NCI-H345 (cell line): Measurements from ENCODE around the gene PRKAG2.

Experiments used
- DNase-seq: peaks from one replicate; lab custom pipeline; 2025; lab: John Stamatoyannopoulos, UW

PRKAG2 gene

GRCh38 chr7:151678227-151678604, 198.7 kb downstream of the PRKAG2 start:
- no peak for DNase-seq

GRCh38 chr7:151677581-151678226, 199.2 kb downstream of the PRKAG2 start:
- no peak for DNase-seq

GRCh38 chr7:151676759-151677158, 200.2 kb downstream of the PRKAG2 start:
- no peak for DNase-seq

DNA sequence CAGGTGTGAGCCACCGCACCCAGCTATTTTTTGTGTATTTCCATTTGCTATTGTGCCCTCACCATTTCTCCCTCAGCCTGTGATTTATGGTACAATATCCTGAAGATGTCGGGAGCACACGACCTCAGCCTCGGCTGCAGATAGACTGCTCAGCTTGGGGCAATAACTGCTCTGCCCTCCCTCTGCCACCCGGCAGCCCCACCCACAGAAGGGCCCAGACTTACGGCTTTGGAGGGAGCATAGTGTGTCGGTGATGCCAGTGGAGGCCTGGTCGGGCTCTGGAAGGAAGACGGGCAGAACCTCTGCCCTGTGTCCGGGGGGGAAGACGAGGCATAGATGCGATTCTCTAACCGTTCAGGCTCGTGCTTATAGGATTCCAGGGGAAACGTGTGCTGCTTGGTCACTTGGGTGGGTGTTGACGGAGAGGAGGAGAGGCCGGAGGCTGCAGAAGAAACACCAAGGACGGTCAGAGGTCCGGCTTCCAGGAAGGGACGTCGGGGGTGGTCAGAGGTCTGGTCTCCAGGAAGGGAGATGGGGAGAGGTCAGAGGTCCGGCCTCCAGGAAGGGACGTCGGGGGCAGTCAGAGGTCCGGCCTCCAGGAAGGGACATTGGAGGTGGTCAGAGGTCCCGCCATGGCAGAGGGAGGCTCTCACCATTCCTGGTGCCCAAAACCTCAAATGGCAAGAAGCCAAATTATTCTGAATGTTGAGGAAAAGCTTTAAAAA, 201.6 kb downstream of the PRKAG2 start:
- no peak for DNase-seq

DNA sequence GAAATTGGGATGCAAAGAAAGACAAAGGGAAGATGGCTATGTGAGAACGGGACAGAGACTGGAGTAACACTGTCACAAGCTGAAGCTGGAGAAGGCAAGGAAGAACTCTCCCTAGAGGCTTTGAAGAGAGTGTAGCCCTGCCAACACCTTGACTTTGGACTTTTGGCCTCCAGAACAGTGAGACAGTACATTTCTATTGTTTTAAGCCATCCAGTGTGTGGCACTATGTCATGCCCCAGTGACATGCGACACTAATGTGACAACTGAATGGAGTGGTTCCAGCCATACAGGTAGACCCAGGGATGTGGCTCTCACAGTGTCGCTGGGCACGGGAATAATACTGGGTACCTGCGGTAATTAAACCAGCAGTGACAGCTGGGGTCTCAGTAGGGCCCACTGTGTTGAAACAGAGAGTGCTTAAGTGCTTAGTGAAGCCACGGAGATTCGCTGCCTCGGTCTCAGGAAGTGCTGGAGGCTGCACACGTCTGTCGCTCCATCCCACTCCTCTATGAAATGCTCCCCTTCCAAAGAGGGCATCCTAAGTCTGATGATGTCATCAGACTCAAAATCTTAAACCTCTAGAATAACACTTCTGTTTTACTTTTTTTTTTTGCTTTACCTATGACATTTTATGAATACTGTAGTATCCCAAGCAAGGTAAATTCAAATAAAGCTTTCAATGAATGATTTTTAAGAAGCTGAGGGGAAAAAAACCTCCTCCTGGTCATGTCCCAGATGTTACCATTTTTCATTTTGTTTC, 202.6 kb downstream of the PRKAG2 start:
- no peak for DNase-seq

DNA sequence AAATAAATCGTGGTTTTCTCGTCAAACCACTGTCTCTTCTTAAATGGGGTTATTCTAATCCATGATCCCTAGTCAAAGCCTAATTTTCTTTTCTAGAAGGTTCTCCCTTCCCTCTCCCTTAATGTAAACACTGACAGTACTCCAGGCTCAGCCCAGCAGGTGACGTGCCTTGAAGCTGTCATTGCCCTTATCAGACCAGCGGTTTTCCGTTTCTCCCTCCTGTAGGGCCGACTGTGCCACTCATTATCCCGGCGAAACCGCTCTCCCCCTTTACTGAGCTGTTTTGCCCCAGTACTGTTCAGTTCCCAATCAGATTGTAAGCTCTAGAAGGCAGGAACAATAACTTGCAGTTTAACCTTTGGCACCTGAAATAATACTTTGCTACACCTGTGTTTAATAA, 203.7 kb downstream of the PRKAG2 start:
- no peak for DNase-seq

GRCh38 chr7:151672716-151673115, 204.2 kb downstream of the PRKAG2 start:
- no peak for DNase-seq

DNA sequence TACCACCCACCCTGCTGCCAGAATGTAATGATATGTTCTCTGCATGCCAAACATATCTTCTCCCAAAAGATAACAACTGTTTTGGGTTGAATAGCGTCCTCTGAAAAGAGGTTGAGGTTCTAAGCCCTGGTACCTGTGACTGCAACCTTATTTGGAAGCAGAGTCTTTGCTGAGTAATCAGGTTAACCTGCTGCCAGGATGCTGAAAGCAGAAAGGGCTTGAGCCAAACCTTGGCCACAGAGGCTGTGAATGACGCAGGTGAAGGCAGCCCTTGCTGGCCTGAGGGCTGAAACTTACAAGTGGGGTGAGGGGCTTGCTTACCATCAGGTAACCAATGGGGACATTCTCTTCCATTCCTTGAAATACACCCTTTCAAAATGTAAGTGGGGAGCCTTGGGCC, 205.4 kb downstream of the PRKAG2 start:
- DNase-seq, result no peak

DNA sequence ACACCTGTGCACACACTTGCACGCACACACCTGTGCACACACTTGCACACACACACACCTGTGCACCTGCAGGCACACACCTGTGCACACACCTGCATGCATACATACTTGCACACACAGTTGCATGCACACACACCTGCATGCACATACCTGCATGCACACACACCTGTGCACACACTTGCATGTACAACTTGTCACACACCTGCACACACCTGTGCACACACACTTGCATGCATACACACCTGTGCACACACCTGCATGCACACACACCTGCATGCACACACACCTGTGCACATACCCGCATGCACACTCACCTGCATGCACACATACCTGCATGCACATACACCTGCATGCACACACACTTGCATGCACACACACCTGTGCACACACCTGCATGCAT, 207.2 kb downstream of the PRKAG2 start:
- DNase-seq, result no peak

GRCh38 chr7:151666886-151667285, 210.0 kb downstream of the PRKAG2 start:
- DNase-seq, result no peak

- DNase-seq, result no peak
Measured at GRCh38 chr7:151665368-151665767, 211.5 kb downstream of the PRKAG2 start.

- DNase-seq, result no peak
Measured at GRCh38 chr7:151664268-151664667, 212.6 kb downstream of the PRKAG2 start.

DNA sequence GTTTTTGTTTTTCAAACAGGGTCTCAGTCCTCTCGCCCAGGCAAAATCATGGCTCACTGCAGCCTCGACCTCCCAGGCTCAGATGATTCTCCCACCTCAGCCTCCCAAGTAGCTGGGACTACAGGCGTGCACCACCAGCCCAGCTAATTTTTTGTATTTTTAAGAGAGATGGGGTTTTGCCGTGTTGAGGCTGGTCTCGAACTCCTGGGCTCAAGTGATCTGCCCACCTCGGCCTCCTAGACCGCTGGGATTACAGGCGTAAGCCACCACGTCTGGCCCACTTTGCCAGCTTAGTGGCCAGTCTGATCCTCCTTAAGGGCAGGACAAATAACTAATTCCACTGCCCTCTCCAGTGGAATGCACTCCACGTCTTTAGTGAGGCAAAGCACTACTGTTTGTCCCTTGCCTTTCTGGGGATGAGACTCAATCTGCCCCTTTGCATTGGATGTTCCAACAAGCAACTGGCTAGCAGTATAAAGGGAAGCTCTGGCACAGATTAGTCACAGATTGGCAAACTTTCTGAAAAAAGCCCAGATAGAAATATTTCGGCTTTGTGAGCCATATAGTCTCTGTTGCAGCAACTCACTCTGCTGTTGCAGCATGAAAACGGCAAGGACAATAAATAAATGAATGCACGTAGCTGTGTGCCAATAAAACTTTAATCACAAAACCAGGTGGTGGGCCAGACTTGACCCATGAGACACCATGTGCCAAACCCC, 213.4 kb downstream of the PRKAG2 start:
- no peak for DNase-seq

DNA sequence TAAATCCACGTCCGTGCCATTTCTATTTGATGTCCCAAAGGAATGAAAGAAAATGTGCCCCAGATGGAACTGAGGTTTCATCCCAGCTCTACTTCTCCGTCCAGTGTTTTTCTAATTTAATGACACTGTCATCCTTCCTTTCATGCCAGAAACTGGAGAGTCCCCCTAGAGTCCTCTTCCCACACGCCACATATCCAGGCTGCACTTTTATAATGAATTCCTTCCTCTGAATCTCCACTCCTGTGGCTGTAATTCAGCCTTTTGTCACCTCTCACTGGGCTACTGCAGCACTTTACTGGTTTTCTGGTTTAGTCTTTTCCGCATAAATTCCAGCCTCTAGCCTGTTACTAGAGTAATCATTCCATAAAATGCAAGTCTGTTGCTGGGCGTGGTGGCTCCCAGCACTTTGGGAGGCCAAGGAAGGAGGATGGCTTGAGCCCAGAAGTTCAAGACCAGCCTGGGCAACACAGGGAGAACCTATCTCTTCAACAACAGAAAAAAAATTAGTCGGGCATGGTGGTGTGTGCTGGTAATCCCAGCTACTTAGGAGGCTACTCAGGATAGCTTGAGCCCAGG, 214.6 kb downstream of the PRKAG2 start:
- DNase-seq, result no peak

- DNase-seq, result no peak
Measured at GRCh38 chr7:151661587-151661986, 215.3 kb downstream of the PRKAG2 start.

GRCh38 chr7:151660141-151660540, 216.8 kb downstream of the PRKAG2 start:
- DNase-seq, result no peak

GRCh38 chr7:151659219-151659618, 217.7 kb downstream of the PRKAG2 start:
- no peak for DNase-seq

- no peak for DNase-seq
Measured at GRCh38 chr7:151658778-151659177, 218.1 kb downstream of the PRKAG2 start.

DNA sequence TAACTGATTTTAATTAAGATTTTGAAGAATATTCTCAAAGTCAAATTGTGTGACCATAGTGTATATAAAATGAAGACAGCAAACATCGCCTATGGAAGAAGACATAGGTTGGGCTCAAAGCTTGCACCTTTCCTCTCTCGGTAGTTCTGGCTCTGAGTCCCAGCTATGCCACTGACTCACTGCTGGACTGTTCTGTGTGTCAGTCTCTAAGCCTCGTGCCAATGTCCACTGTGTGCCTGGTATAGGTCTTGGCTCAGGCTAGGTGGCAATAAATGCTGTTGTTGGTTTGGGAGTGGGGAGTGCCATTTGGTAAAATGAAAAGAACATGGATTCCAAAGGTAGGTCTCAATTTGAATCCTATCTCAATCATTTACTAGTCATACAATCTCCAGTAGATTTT, 219.7 kb downstream of the PRKAG2 start:
- no peak for DNase-seq

GRCh38 chr7:151655555-151655954, 221.4 kb downstream of the PRKAG2 start:
- no peak for DNase-seq

- DNase-seq, result no peak
Measured at GRCh38 chr7:151652111-151652510, 224.8 kb downstream of the PRKAG2 start.

GRCh38 chr7:151650161-151650560, 226.8 kb downstream of the PRKAG2 start:
- no peak for DNase-seq
